HepG2 (cell line): ENCODE data around the gene IFT27. TPM values are rescaled to one million over a fixed set of nuclear protein-coding genes. Genes with fewer than 3 reads are reported as not detected.

Experiments used
- ATAC-seq: fragments of 200-7000 bp; cut with Tn5 transposase; 3 replicates; pipeline ENCODE4 v1.9.1; 2020; ENCODE audit warnings: mild to moderate bottlenecking, moderate library complexity
- BruUV-seq: library from RNA; stranded (reverse); fragments of 400-500 nt; replicated peaks from 2 replicates; lab custom pipeline; 2021; lab: Mats Ljungman, UMichigan
- CTCF ChIA-PET: fragments of 300-600 bp; formaldehyde crosslinking; extraction: SDS; loops from one replicate; lab custom pipeline; 2021; ENCODE audit warnings: low total read pairs, inconsistent platforms, low intra/inter-chr PET ratio; lab: Yijun Ruan, JAX
- POLR2A ChIA-PET: fragments of 350-600 bp; sonication (Branson Sonifier 250); formaldehyde crosslinking; loops from one replicate; lab custom pipeline; 2020; ENCODE audit warnings: antibody characterized with exemption, inconsistent platforms; lab: Yijun Ruan, JAX
- DNase-seq: peaks from one replicate; pipeline ENCODE4 v3.0.0-alpha.2; 2015; ENCODE audit warnings: low spot score
- FAIRE-seq: peaks from 3 replicates; lab custom pipeline; 2011; peaks lifted over from hg19 to GRCh38; lab: Jason Lieb, UNC
- H2AFZ ChIP-seq: one replicate; pipeline ENCODE4 v1.6.1; 2011; ENCODE audit warnings: low read length, inconsistent platforms
- H3K27ac ChIP-seq: fragments of 300-600 bp; 3 replicates; pipeline ENCODE4 v1.8.0; 2011; ENCODE audit warnings: mixed run types, mild to moderate bottlenecking, mixed read lengths, low read length, inconsistent platforms; ENCODE audit not compliant: insufficient read depth; ENCODE audit errors: extremely low read length
- H3K27me3 ChIP-seq, 2 experiments: fragments of 200-600 bp in 1 of 2; 2 replicates in 1 of 2; 3 replicates in 1 of 2; pipeline versions ENCODE4 v1.6.0 to v1.8.0; 2011; ENCODE audit warnings: low read length in 2 of 2, mild to moderate bottlenecking in 2 of 2, moderate library complexity in 2 of 2, inconsistent platforms in 1 of 2; ENCODE audit not compliant: insufficient read depth in 2 of 2, control insufficient read depth in 1 of 2
- H3K36me3 ChIP-seq, 2 experiments: fragments of 200-600 bp in 1 of 2; replicated peaks in 1 of 2; 2 replicates in 1 of 2; 3 replicates in 1 of 2; pipeline versions ENCODE4 v1.5.1 to v1.8.0; 2011; ENCODE audit warnings: low read length in 2 of 2, inconsistent platforms in 1 of 2; ENCODE audit not compliant: insufficient read depth in 2 of 2, control insufficient read depth in 1 of 2
- H3K4me1 ChIP-seq: 2 replicates; pipeline ENCODE4 v1.5.1; 2012; ENCODE audit warnings: low read length, inconsistent platforms; ENCODE audit not compliant: insufficient read depth
- H3K4me2 ChIP-seq: 2 replicates; pipeline ENCODE4 v1.6.0; 2011; ENCODE audit warnings: low read depth, low read length, inconsistent platforms
- H3K4me3 ChIP-seq, 3 experiments: fragments of 200-600 bp in 1 of 3; sonication (generic), shearing (Covaris generic) in 1 of 3; replicated peaks in 1 of 3; 2 replicates each; pipeline ENCODE4 v1.5.1; 2011 to 2016; ENCODE audit warnings: low read length in 3 of 3, inconsistent platforms in 2 of 3, low read depth in 2 of 3, mild to moderate bottlenecking in 2 of 3, control low read depth in 1 of 3, mixed read lengths in 1 of 3; ENCODE audit not compliant: insufficient read depth in 1 of 3
- H3K79me2 ChIP-seq: one replicate; pipeline ENCODE4 v1.6.1; 2011; ENCODE audit warnings: low read length, inconsistent platforms; ENCODE audit not compliant: insufficient read depth
- H3K9ac ChIP-seq: 2 replicates; pipeline ENCODE4 v1.6.0; 2011; ENCODE audit warnings: mild to moderate bottlenecking, low read depth, low read length, inconsistent platforms; ENCODE audit not compliant: insufficient read depth
- H3K9me3 ChIP-seq: 2 replicates; pipeline ENCODE4 v1.5.1; 2012; ENCODE audit warnings: mild to moderate bottlenecking, low read length
- H4K20me1 ChIP-seq: 2 replicates; pipeline ENCODE4 v1.6.0; 2011; ENCODE audit warnings: inconsistent platforms, mild to moderate bottlenecking, low read length, moderate library complexity; ENCODE audit not compliant: insufficient read depth
- GATA4 ChIP-seq: sonication (generic); IDR thresholded peaks from 2 replicates; pipeline ENCODE4 v1.6.1; 2016; ENCODE audit warnings: antibody characterized with exemption, low read depth, borderline replicate concordance
- IKZF4 ChIP-seq: sonication (generic); formaldehyde crosslinking; IDR thresholded peaks from 2 replicates; pipeline ENCODE4 v1.5.1; 2020; ENCODE audit warnings: borderline replicate concordance, mild to moderate bottlenecking, low read depth, missing genetic modification reagents; ENCODE audit errors: not compliant biosample characterization
- KAT2B ChIP-seq: fragments of 150-350 bp; IDR thresholded peaks from 2 replicates; pipeline ENCODE4 v1.6.1; 2014; ENCODE audit warnings: low read depth, low read length, borderline replicate concordance
- LRRFIP1 ChIP-seq: sonication (generic); formaldehyde crosslinking; conservative IDR thresholded peaks from 2 replicates; pipeline ENCODE4 v1.4.0; 2020; ENCODE audit warnings: missing genetic modification reagents
- MLX ChIP-seq: IDR thresholded peaks from 2 replicates; pipeline ENCODE4 v1.6.1; 2016
- NFKB2 ChIP-seq: sonication (generic); formaldehyde crosslinking; IDR thresholded peaks from 2 replicates; pipeline ENCODE4 v1.4.0; 2020; ENCODE audit warnings: missing genetic modification reagents, borderline replicate concordance
- NPAS2 ChIP-seq: sonication (generic); formaldehyde crosslinking; IDR thresholded peaks from 2 replicates; pipeline ENCODE4 v1.8.0; 2022; ENCODE audit warnings: mild to moderate bottlenecking, missing genetic modification reagents, borderline replicate concordance
- NR0B2 ChIP-seq: sonication (generic); formaldehyde crosslinking; IDR thresholded peaks from 2 replicates; pipeline ENCODE4 v1.4.0; 2020; ENCODE audit warnings: mild to moderate bottlenecking, missing genetic modification reagents
- PHF20 ChIP-seq: sonication (generic); formaldehyde crosslinking; IDR thresholded peaks from 2 replicates; pipeline ENCODE4 v1.5.0; 2020; ENCODE audit warnings: mild to moderate bottlenecking, missing genetic modification reagents
- PLRG1 ChIP-seq: fragments of 450-650 bp; conservative IDR thresholded peaks from 2 replicates; pipeline ENCODE4 v1.6.1; 2016
- TRAFD1 ChIP-seq: sonication (generic); formaldehyde crosslinking; IDR thresholded peaks from 2 replicates; pipeline ENCODE4 v1.5.1; 2020; ENCODE audit warnings: missing genetic modification reagents, mild to moderate bottlenecking, borderline replicate concordance
- ZBTB2 ChIP-seq: sonication (generic); formaldehyde crosslinking; IDR thresholded peaks from 2 replicates; pipeline ENCODE4 v1.8.0; 2022; ENCODE audit warnings: low read depth, missing genetic modification reagents
- ZBTB7A ChIP-seq: sonication (generic); formaldehyde crosslinking; IDR thresholded peaks from 2 replicates; pipeline ENCODE4 v1.8.0; 2022; ENCODE audit warnings: mild to moderate bottlenecking, missing genetic modification reagents
- ZFP90 ChIP-seq: sonication (generic); formaldehyde crosslinking; IDR thresholded peaks from 2 replicates; pipeline ENCODE4 v1.8.0; 2022; ENCODE audit warnings: missing genetic modification reagents, mild to moderate bottlenecking, inconsistent platforms, borderline replicate concordance
- ZNF34 ChIP-seq: sonication (generic); formaldehyde crosslinking; IDR thresholded peaks from 2 replicates; pipeline ENCODE4 v1.4.0; 2020; ENCODE audit warnings: mild to moderate bottlenecking, missing genetic modification reagents, borderline replicate concordance
- ZNF530 ChIP-seq: sonication (generic); formaldehyde crosslinking; IDR thresholded peaks from 2 replicates; pipeline ENCODE4 v1.5.0; 2020; ENCODE audit warnings: low read depth, mild to moderate bottlenecking, missing genetic modification reagents
- ZNF749 ChIP-seq: sonication (generic); formaldehyde crosslinking; IDR thresholded peaks from 2 replicates; pipeline ENCODE4 v1.8.0; 2022; ENCODE audit warnings: mild to moderate bottlenecking, missing genetic modification reagents, moderate library complexity, borderline replicate concordance
- ZNF839 ChIP-seq: sonication (generic); formaldehyde crosslinking; IDR thresholded peaks from 2 replicates; pipeline ENCODE4 v1.4.0; 2020; ENCODE audit warnings: missing genetic modification reagents, mild to moderate bottlenecking, borderline replicate concordance
- WGBS: methylation state at CpG from one replicate; pipeline ENCODE4 v1.1.6; 2017; ENCODE audit warnings: low lambda C conversion rate; 5-methylcytosine and 5-hydroxymethylcytosine counted together
- in situ Hi-C: cut with HindIII; loops from 2 replicates; pipeline ENCODE4 v1.10.0; 2017; ENCODE audit warnings: low pct_unique_long_range_greater_than_20kb; ENCODE audit not compliant: extremely low pct_ligation_motif_present
- intact Hi-C: fragments of 100-400 bp; cut with micrococcal nuclease; formaldehyde crosslinking; loops from one replicate; pipeline ENCODE4 v1.10.0; 2022; ENCODE audit not compliant: unreplicated experiment
- polyA plus RNA-seq, 8 experiments: library from polyadenylated mRNA; depleted of rRNA in 3 of 8; stranded (reverse) in 7 of 8; unstranded in 1 of 8; fragments of >200 nt; fragmentation: Illumina TruSeq in 4 of 8; extraction: Trizol in 4 of 8; gene quantifications; 2 replicates each; pipeline versions ENCODE4 v1.2.1 to v1.2.3, GENCODE V29; 2011 to 2016; ENCODE audit warnings: low read depth in 4 of 8, missing spikeins in 1 of 8, mixed read lengths in 1 of 8; ENCODE audit not compliant: insufficient read depth in 1 of 8
- total RNA-seq, 5 experiments: library from RNA; depleted of rRNA; stranded (reverse); fragments of >200 nt; fragmentation: Illumina TruSeq; extraction: Trizol; gene quantifications; 2 replicates each; pipeline ENCODE4 v1.2.3, GENCODE V29; 2016; ENCODE audit warnings: low read depth in 1 of 5

Gene IFT27
- total and polyA plus RNA-seq, 2 of the 13 experiments (the other 11 are each of a cell fraction or from before 2014, with no cell fraction given): 0.25 to 0.33 TPM

GRCh38 chr22:36762687-36763260 is 13.1 kb downstream of the IFT27 start:
- Histone ChIP-seq H3K4me1 (no peaks in the 10 kb centered on the region), H3K4me2 (no peak overlapping the region), H3K9ac (no peak overlapping the region), H3K27me3 (peaks cover 4 to 89% of the 10 kb centered on the region in 2 experiments), H3K36me3 (no peaks in the 10 kb centered on the region), H2AFZ (no peak overlapping the region), H3K9me3 (no peaks in the 10 kb centered on the region), H3K4me3 (no peak overlapping the region), H3K27ac (no peak overlapping the region), H4K20me1 (no peaks in the 10 kb centered on the region), H3K79me2 (no peaks in the 10 kb centered on the region)
- no peak for ATAC-seq
- CTCF ChIA-PET: no interaction called here
- BruUV-seq: no TSS peak
- in situ Hi-C loops (no loop called here), intact Hi-C loops (no loop called here)
- no peak for DNase-seq
- WGBS: 40% methylated on average over 13 of the region's 17 CpGs
- no peak for FAIRE-seq
- POLR2A ChIA-PET: no interaction called here
- TF ChIP-seq ZNF749 (CRISPR knock-in tag) (no peak), NPAS2 (CRISPR knock-in tag) (no peak), KAT2B (no peak), NR0B2 (CRISPR knock-in tag) (no peak), ZNF839 (no peak), PLRG1 (no peak), ZFP90 (CRISPR knock-in tag) (no peak), ZNF34 (CRISPR knock-in tag) (no peak), PHF20 (no peak), ZBTB7A (no peak), ZNF530 (no peak), LRRFIP1 (CRISPR knock-in tag) (no peak), NFKB2 (CRISPR knock-in tag) (no peak), TRAFD1 (CRISPR knock-in tag) (no peak), GATA4 (no peak), IKZF4 (CRISPR knock-in tag) (no peak), ZBTB2 (CRISPR knock-in tag) (no peak), MLX (CRISPR knock-in tag) (no peak)
